Activated CD4-positive, CD25-positive, alpha-beta regulatory T cell treated with anti-CD3 and anti-CD28 coated beads, Interleukin-2, amount 50 U/mL, for 24 hours (primary cell): ENCODE measurements around the gene CEP112.
A peak's percentile ranks its signal among the peaks of the same experiment; 100 is the strongest.

Experiments used
- ATAC-seq, 2 donors: fragments of 150-1000 bp; cut with Tn5 transposase; one replicate each; pipeline ENCODE4 v1.10.0; 2021; ENCODE audit warnings: mild to moderate bottlenecking in 1 of 2, moderate library complexity in 1 of 2

Gene CEP112

DNA sequence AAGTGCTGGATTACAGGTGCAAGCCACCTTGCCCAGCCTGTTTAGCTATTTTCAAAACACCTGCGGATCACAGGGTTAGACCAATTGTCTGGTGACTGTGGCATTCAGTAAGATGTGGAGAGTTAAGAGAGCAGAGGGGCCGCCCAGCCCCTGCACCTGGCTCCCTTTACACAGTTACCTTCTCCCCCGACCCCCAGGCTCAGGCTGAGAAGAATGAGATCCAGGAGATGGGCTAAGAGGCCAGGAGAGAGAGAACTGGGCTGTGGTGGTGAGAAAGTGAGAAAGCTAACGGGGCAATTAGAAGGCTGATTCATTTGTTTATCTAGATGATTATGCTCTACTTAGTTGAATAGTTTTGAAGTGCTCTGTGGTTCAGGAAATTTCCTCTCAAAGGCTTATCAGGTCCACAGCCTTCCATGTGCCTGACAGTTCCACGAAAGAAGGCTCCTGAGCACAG lies 562.7 kb downstream of the CEP112 start:
- ATAC-seq = no peak

DNA sequence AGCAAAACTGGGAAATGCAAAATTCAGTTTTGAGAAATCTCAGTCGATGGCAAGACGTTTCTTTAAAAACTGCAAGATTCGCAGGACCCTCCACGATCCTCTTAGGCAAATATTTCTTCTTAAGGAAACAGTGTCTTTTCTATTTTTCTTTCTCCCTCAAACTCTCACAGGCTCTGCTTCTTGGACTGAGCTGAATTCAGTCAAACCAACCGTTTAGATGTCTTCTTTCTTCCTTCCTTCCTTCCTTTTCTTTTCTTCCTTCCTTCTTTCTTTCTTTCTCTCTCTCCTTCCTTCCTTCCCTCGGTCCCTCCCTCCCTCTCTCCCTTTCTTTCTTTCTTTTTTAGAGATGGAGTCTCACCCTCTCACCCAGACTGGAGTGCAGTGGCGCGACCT lies 563.3 kb downstream of the CEP112 start:
- no peak for ATAC-seq

DNA sequence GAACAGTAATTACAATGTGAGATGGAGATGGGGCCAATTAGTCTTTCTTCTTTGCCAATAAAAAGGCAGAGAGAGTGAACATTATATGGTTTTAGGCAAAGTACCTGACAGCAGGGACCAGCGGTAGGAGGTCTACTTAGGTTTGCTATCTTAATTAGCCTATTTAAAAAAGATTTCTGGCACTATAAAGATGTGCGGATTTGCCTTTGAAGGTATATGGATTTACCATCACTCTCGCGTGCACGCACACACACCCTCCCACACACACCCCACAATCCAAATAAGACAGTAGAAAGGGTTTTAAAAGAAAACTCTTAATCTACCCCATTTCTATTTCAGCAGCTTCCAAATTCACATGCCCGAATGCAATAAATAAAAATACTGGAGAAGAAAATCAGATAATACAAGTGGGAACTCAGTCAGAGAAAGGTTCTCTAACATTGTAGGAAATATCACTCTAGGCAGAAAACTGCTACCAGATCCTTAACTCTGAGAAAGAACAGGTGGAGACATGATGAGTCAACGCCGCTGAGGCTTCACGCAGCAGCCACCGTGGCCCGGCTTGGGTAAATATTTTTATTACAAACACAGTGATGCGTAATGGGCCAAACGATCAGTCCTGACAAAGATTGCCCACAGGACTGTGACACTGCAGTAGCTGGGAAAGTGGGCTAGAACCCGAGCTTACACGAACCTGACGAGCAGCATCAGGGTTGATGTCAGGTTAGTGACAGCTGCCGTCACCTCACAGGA lies 563.9 kb downstream of the CEP112 start:
- ATAC-seq = no peak

DNA sequence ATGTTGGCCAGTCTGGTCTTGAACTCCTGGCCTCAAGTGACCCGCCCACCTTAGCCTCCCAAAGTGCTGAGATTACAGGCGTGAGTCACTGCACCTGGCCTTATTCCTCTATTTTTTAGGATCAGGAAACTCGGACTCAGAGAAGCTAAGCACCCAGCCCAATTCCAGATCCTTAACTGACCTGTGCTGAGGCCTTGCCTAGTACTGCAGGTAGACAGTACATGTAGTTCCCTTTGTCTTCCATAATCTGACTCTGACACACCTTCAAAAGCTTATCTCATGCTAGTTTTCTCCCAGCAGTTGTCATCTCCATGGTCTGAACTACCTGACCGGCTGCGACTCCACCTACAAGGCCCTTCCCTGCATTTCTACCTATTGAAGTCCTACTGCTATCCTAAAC lies 564.8 kb downstream of the CEP112 start:
- no peak for ATAC-seq

DNA sequence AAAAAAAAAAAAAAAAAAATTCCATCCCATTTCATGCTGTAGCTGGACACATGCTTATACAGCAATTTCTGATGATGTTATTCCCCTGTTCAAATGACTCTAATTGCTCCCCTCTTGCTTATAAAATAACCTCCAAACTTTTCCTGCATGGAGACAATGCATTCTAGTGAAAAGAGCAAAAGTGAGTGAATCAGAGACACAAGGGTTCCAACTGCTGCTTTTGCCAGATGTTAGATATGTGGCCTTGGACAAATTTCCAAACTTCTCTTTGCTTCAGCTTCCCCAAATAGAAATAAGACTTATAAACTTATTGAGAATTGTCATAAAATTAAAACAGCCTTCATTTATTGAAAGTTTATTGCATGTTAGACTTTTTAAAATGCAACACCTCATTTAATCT lies 565.5 kb downstream of the CEP112 start:
- no peak for ATAC-seq

DNA sequence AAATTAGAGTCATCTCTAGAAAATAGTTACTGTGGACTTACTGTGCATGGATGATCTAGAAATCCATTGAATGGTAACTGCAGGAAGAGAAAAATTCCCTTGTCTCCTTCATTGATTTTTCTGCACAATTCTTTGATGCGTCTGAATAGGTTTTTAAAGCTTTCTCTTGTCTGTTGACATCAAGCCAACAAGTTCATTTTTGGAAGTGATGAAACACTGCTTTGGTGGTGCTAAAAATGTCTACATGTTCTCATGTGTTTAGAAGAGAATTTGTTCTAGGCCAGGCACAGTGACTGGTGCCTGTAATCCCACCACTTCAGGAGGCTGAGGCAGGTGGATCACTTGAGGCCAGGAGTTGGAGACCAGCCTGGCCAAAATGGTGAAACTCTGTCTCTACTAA lies 573.4 kb downstream of the CEP112 start:
- no peak for ATAC-seq

DNA sequence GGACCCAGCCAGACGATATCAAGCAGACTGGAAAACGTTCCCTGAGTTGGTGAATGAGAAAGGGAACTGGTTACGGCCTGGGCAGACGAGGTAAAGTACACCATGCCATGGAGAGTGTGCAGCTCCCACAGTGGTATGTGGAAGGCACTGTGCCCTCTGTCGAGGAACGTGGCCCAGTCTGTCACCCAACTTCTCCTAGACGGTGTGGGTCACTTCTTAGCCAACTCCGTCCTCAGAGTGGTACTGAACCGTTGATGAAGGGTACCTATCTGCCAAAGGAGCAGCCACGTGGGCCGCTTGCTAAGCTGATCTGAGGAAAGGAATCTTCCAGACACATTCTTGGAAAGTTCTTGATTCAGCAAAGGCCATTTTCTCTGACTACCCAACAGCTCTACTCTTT lies 574.4 kb downstream of the CEP112 start:
- no peak for ATAC-seq

DNA sequence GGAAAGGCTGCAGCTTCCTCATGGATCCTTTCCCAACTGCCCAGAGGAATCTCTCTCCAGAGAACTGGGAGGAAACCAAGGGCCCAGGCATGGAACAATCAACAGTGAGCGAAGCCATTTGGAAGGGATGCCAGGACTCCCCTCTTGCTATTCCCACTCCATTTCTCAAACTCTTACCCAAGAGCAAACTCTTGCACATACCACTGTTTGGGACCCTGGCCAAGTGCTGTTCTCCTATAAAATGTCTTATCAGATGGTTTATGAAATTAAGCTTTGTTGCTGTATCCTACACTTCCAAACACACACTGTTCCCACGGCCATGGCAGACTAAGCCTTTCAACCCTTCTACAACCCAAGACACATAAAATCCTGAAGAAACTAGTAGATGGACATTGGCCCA lies 582.2 kb downstream of the CEP112 start:
- no peak for ATAC-seq

DNA sequence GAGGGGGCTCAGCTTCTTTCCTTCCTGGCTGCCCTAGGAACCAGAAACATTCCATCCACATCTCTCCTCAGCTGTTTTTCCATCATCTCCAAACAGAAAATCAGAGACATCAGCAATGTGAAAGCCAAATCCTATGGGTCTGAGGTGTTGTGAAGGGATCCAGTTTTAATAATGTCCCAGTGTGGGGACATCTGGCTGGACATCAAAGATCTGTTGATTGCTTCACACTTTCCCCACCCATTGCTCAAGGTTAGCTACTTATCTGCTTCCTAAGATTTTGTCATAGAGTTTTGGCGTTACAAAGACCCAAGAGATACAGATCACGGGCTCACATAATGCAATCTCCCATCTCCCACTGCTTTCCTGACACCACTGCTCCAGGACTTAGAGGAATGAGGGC lies 582.6 kb downstream of the CEP112 start:
- no peak for ATAC-seq

DNA sequence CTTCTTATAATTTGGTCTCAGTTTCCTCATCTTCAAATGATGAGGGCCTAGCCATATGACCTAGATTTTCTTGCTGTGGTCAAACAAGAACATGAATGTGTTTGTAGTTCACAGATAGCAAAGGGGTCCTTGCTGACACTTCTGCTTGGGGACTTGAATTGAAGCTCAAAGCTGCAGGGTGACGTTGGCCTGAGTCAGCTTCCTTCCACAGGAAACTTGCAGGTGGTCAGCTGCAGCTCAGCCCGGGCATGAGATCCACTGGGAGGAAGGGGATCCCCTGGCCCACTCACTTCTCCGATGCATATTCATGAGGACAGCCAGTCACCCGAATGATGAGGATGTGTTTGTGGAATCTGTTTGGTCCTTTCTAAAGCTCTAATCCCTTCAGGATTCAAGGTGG lies 587.9 kb downstream of the CEP112 start:
- no peak for ATAC-seq

DNA sequence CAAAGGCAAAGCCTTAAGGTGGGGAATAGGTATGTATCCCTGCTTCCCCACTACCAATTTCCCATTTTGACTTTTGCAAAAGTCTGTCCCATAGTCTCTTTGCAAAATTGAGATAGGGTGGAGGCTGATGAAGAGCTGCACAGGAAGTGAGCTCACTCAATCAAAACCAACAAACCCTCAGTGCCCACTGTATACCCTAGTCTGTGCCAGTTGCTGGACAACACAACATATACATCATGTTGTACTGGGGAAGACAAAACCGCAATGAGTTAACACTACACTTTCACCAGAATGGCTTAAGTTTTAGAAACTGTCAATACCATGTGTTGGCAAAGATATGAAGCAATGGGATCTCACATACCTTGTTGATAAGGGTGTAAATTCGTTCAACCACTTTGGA lies 590.1 kb downstream of the CEP112 start:
- ATAC-seq = no peak

DNA sequence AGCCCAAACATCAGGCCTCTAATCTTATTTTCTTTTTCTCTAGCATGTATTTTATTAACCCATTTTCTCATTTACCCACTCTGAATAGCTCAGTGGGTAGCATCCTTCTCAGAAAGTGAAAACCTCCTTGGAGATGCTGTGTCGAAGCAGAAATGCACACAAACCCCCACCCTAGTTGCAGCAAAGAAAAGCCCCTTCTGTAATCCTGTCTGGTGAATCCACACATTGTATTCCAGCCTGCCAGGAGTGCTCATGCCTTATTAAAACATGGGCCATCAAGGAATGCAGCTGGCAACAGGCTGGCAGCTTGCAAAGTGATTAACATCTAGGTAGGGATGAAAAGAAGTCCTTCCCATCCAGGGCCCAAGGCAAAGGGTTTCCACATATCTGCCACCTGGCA lies 590.8 kb downstream of the CEP112 start:
- ATAC-seq = no peak

DNA sequence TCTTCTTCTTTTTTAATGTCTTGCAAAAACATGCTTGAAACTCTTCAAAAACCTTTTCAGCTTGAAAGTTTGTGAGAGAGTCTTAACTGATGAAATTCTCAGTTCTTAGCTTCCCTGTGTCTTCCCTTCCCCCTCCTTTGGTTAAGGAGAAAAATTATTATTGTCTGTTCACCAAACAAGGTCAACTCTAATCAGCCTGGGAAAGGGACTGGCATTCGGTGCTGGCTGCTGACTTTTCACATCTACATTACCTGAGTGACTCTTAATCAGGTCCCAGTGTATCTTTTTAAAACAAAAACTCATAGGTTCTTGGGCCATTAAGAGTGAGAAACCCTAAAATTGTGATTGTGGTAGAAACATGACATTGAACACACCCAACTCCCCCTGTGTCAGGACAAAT lies 591.4 kb downstream of the CEP112 start:
- ATAC-seq = no peak

DNA sequence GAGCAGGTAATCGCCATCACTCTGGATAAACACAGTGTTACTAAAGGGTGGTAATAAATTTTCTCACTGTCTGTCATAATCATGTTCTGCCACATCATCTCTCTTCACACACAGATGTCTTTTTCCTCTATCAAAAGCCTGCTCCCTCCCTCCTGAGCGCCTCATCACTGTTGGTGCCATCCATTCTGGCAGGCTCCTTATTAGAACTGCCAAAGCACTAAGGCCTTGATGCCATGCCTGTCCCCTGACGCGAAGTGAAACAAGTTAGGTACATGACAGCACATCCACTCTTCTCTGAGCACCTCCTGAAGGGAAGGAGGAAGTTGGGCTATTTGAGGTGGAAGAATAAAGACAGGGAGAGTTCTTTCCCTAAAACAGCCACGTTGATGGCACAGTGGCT lies 592.3 kb downstream of the CEP112 start:
- no peak for ATAC-seq

DNA sequence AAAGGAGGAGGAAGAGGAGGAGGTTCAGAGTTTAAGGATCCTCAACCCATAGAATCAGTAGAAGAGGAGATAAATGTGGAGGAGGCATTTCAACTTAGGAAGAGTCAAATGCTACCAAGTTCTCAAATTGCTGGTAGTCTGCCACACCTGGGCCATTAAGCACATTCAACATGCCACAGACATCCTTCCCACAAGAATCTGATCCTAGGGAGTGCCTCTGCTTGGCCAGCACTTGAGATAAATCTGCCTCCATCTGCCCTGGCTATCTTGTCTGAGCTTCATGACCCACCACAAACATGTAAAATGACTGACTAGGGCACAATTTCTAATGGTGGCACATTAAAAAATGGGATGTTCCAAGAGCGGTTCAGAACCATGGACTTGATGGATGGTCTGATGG lies 593.2 kb downstream of the CEP112 start:
- no peak for ATAC-seq

DNA sequence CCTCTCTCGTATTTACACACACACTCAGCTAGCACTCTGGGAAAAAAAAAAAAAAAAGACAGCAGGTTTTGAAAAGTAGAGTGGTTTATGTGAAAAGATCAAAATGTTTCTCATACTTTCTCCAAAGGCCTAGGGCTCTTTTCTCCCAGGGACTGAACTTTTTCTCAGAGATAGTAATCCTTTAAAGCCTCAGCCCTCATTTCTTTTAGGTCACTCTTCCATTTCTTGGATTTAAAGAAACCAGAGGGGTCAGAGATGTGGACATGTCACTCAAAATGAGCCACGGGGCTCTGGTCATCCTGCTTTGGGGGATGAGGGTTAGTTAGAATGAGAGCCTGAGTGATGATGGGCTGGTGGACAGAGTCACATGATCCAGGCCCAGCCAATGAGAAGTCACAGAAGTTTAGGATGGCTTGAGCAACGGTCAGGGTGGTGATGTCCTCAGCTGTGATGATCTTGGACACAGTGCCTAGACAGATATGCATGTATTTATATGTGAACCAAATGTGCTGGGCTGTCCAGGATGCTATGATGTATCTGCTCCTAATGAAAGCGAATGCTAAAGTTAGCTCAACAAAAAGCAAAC lies 596.8 kb downstream of the CEP112 start:
- no peak for ATAC-seq

DNA sequence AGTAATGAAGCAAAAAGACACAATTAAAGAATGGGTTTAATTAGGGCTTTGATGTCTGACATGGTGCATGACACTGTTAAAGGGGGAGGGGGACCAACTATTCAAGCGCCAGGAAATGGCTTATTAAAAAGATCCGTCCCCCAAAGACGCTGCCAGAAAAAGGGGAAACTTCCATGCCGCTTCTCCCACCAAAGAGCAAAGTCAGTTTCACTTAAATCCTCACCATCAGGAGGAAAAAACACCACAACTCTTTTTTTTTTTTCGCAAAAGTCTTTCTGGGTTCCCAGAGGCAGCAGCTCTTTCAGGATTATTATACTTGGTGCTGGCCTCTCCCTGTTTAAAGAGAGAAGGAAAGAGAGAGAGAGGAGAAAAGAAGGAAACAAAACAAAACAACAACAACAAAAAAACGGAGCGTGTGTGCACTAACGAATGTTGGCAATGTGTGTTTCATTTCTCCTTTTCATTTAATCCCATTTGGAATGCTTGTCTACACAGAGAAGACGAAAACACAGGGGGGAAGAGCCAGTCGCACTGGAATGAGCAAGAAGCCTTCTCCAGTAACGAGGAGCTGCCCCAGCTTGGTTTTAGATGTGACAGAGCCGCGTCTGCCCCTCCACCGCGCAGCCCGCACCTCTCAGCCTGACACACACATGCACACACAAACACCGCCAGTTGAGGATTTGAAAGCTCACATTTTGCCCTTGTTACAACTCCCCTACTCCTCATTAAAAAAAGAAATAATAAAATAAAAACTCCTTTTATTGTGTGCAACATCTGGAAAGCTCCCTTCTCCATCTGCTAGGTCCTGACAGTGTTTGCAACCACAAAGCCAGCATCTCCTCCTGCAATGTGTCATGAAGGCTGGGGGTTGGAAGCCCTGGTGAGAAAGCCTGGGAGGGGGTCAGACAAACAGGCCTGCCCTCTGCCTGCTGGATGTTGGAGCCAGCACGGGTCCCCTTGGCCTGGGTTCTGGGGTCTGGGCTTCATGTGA lies 597.8 kb downstream of the CEP112 start:
- no peak for ATAC-seq

DNA sequence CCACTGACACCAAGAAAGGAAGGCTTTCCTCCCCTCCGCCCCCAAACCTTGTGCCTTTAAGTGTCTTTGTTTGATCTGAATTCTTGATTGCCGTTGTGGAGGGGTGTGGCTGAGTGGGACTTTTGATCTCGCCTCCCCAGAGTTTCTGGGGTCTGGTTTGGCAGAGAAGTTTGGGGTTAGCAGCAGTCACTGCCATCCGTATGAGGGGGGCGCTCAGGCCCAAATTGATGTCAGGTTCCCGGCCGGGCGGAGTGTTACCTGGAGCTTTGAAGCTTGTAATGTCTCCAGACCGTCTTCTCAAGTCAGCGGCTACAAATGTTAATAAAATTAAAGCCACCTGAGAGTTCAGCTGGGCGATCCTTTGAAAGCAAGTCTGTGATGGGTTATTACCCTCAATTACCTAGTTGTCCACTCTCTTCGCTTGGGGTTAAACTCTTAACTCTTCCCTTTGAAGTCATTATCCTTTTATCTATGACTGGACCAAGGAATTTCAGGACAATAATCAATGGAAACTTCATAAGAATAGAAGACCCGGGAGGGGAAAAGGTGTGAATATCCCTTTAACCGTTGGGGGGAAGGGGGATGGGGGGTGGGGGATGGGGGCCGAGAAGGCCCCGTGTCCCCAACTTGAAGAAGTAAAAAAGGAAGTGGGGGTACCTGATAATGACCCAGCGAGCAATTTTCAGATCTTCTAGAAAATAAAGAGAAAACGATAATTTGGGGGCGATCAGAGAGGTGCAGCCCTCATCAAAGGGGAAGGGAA lies 598.7 kb downstream of the CEP112 start:
- no peak for ATAC-seq

DNA sequence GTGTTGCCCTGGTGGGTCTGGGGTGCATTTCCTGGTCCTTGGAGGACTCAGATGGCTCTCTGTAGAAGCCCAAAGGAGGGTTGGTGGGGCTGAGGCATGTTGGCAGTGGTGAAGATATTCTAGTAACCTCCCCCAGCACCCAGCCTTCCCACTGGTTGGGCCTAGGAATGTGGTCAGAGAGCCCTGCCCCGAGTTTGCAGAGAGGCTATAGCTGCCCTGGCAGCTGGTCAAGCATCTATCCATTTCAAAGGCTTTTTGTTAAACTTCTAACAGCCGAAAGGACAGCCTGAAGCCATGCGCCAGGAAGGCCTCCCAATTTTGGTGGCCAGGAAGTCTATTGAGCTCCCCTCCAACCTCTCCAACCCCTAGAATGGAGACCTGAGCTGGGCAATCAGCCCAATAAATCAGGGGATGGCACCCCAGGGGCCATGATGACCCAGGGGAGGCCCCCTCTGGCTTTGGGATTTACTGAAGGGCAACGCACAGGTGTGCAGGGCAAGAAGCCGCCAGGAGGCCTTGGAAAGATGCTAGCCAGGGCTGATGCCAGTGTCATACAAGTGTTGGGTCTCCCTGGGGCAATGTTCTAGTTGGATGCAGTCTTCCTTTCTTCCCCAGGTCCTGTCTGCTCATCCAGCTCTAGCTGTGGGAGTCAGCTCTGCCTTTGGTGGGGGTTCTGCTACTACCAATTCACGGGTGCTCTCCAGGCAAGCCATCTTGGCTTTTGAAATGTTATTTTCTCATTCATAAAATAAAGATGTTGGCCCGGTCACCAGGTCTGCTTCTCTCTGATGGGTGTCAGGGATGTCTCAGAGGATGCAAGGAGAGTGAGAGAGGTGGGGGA lies 599.6 kb downstream of the CEP112 start:
- no peak for ATAC-seq

DNA sequence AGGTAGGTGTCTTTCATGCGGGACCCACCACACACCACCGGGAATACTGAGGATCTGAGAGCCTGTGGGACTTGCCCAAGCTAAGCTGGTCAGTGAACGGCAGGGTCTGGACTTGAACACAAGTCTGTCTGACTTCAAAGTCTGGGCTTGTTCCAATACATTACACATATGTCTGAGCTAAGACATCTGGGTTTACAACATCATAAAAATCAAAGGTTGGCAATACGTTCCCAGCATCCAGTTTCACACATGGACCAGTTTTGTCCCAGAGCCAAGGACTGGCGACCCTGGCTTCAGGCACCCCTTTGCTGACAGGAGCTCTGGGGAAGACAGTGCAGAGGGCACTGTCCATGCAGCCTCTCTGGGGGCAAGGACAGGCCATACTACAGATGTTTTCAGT lies 602.6 kb downstream of the CEP112 start:
- no peak for ATAC-seq

DNA sequence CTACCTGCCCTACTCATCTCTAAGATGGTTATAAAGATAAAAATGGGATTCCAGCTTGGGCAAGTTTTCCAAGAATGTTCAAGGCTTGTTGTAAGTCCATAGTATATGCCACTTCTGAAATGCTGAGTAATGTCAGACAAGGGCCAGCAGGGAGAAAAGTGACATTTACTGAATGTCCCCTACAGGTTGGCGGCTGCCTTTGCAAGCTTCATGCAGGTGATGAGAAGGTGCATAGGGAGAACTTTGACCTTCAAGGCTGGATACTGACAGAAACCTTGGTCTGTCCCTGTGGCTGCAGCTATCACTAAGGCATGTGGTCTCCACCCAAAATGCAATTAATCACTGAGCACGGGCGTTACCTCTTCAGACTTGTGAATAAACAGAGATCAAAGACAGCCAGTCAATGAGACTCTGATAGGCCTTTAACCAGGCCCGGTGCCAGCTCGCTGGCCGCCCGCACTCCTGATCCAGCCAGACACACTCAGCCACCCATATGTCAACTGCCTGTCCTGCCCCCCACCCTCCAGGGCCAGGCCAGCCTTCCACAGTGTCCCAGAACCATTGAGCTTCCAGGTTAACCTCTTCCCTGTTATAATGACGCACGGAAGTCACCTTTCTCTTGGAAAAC lies 603.6 kb downstream of the CEP112 start:
- peak; percentile 21 to 36 for ATAC-seq
